Heart left ventricle (tissue), 16 donors: ENCODE data around the gene KLRG1. TPM values are rescaled to one million over a fixed set of nuclear protein-coding genes. Genes with fewer than 3 reads are reported as not detected.

Experiments
- ATAC-seq, 4 donors: fragments of 200-7000 bp; cut with Tn5 transposase; one replicate each; pipeline ENCODE4 v1.9.1; 2020 to 2022; ENCODE audit warnings: moderate library complexity in 4 of 4, mild to moderate bottlenecking in 3 of 4, moderate number of reproducible peaks in 1 of 4
- DNase-seq, 5 donors: peaks; one replicate each; pipeline ENCODE4 v3.0.0-alpha.2; 2020
- H3K27ac ChIP-seq, 12 donors: fragments of 200-600 bp; sonication (generic) in 4 of 12; one replicate each; pipeline versions ENCODE4 v1.5.0 to v1.8.0; 2016 to 2022; ENCODE audit warnings: mild to moderate bottlenecking in 2 of 12
- H3K27me3 ChIP-seq, 9 donors: fragments of 200-600 bp; sonication (generic) in 2 of 9; one replicate each; pipeline versions ENCODE4 v1.5.1 to v1.8.0; 2016 to 2022; ENCODE audit warnings: mild to moderate bottlenecking in 3 of 9
- H3K36me3 ChIP-seq, 9 donors: fragments of 200-600 bp; sonication (generic) in 2 of 9; one replicate each; pipeline versions ENCODE4 v1.5.0 to v1.8.0; 2018 to 2022; ENCODE audit warnings: mild to moderate bottlenecking in 2 of 9
- H3K4me1 ChIP-seq, 12 donors: fragments of 200-600 bp; sonication (generic) in 4 of 12; one replicate each; pipeline versions ENCODE4 v1.5.0 to v1.8.0; 2016 to 2022; ENCODE audit warnings: mild to moderate bottlenecking in 3 of 12
- H3K4me3 ChIP-seq, 12 donors: fragments of 200-600 bp; sonication (generic) in 4 of 12; one replicate each; pipeline versions ENCODE4 v1.5.0 to v1.8.0; 2017 to 2022; ENCODE audit warnings: mild to moderate bottlenecking in 9 of 12, moderate library complexity in 4 of 12
- H3K9me3 ChIP-seq, 12 donors: fragments of 200-600 bp; sonication (generic) in 4 of 12; one replicate each; pipeline versions ENCODE4 v1.5.0 to v1.8.0; 2016 to 2022; ENCODE audit warnings: mild to moderate bottlenecking in 1 of 12
- CTCF ChIP-seq, 12 donors: fragments of 200-600 bp; sonication (generic) in 4 of 12; IDR thresholded peaks; one replicate each; pipeline versions ENCODE4 v1.5.0 to v1.8.0; 2018 to 2022; ENCODE audit warnings: antibody characterized with exemption in 12 of 12, mild to moderate bottlenecking in 5 of 12
- POLR2A ChIP-seq, 2 donors: fragments of 450-650 bp; IDR thresholded peaks; one replicate each; pipeline ENCODE4 v1.6.1; 2017; ENCODE audit warnings: antibody characterized with exemption in 2 of 2, mild to moderate bottlenecking in 2 of 2, moderate library complexity in 2 of 2
- WGBS, 4 donors: extraction: QIAGEN DNeasy Blood & Tissue Kit in 2 of 4; methylation state at CpG; one replicate each; pipeline versions ENCODE4 v1.1.5 to v1.1.7; 2013 to 2018; 5-methylcytosine and 5-hydroxymethylcytosine counted together
- intact Hi-C, 10 donors: fragments of 100-400 bp; cut with DNase I; formaldehyde crosslinking; loops; one replicate each; pipeline versions ENCODE4 v1.11.1 to v1.14.2; 2022
- polyA plus RNA-seq, 2 donors: library from polyadenylated mRNA; stranded (reverse); fragments of 200-250 nt; gene quantifications; one replicate each; pipeline ENCODE4 v1.2.3, GENCODE V29; 2013
- total RNA-seq, 9 donors: library from RNA; depleted of rRNA in 2 of 9; stranded (reverse); fragments of >200 nt in 2 of 9; fragmentation: NEBNext Ultra II Directional in 3 of 9; extraction: Animal tissue kit (Norgen Biotek cat#: 25700) in 3 of 9; gene quantifications; one replicate each; pipeline versions ENCODE4 v1.1.0 to v1.2.4, GENCODE V29; 2016 to 2023
- donor health status: ischemic (EF 13 %, LVEDD 7.1; RV severe dilation, severe dysfunction).
- donor health status: healthy with polysubstance abuse.
- donor health status: DM: no; HTN: yes; CAD: no.
- donor health status: DM: no; HTN: no; CAD: no.
- donor health status: ischemic (EF 25% LVEDD 6.9; RV normal size, moderate dysfunction).
- donor health status: ischemic (EF 25% LVEDD 5.7; RV mildly dilated, moderate dysfunction).
- donor health status: healthy.
- donor health status: DM: yes; HTN: yes; CAD: no.
- donor health status: ischemic (EF 35%, LVEDD 5.7; RV mildly dilated, moderate dysfunction).
- donor health status: nonischemic (EF 11% LVEDD 7.7; RV severe dilation, severe dysfunction).
- donor health status: DM: yes; HTN: yes; CAD: no.
- donor health status: PGD.
- donor health status: ischemic (EF 29% LVEDD 5.4; RV normal size, mild dysfunction).
- donor health status: nonischemic (EF 23%, LVEDD 6.1; RV moderate dilation, normal function).

Gene KLRG1
- total and polyA plus RNA-seq, 11 donors = 2.6 to 9.1 (median 4.1) TPM; not detected in 1

GRCh38 chr12:9039397-9039977 is 50.1 kb downstream of the KLRG1 start:
- Histone ChIP-seq H3K36me3 (no peaks in the 10 kb centered on the region), H3K4me1 (peaks cover 0 to 11% (median 4%) of the 10 kb centered on the region in 12 donors), H3K27me3 (no peaks in the 10 kb centered on the region), H3K9me3 (peaks cover 0 to 3% (median 0%) of the 10 kb centered on the region in 12 donors), H3K4me3 (no peak overlapping the region), H3K27ac (no peak overlapping the region)
- DNase-seq = no peak
- 7 to 15% (median 12%) methylated on average over 3 of the region's 3 CpGs for WGBS, 4 donors
- intact Hi-C loops = loop anchor here in 7 of 10 donors (1.0 to 10.0 kb wide), 7 partner anchors 87 to 495 kb away; partner anchors contain the start of genes CLEC4E (in 1 of the 7) and M6PR (in 1 of the 7)
- no peak for TF ChIP-seq POLR2A (IDR thresholded peaks at IDR 0.05)
- TF ChIP-seq CTCF (IDR thresholded peaks at IDR 0.05) = peak; percentile 64 to 84 (median 80)
- peak; percentile 51 to 75 (median 64) for ATAC-seq

GRCh38 chr12:9040484-9041186 is 51.3 kb downstream of the KLRG1 start:
- TF ChIP-seq POLR2A (IDR thresholded peaks at IDR 0.05) (no peak), CTCF (IDR thresholded peaks at IDR 0.05) (no peak)
- no peak for DNase-seq
- H3K4me1 ChIP-seq = peaks cover 0 to 11% (median 4%) of the 10 kb centered on the region in 12 donors
- peak overlapping the region in 1 of 12 donors; percentile 44 for H3K27ac ChIP-seq
- no peak for ATAC-seq
- no peak overlapping the region for H3K4me3 ChIP-seq
- no peaks in the 10 kb centered on the region for H3K36me3 ChIP-seq
- intact Hi-C loops = loop anchor here in 7 of 10 donors (2.0 to 10.0 kb wide), 8 partner anchors 90 to 496 kb away; partner anchors contain the start of genes CLEC4E (in 3 of the 7) and PHC1 (in 1 of the 7)
- no peaks in the 10 kb centered on the region for H3K27me3 ChIP-seq
- WGBS, 4 donors = 78 to 88% (median 84%) methylated on average over 5 of the region's 5 CpGs
- H3K9me3 ChIP-seq = no peaks in the 10 kb centered on the region

- ATAC-seq (peak; percentile 70 to 93 (median 88)), DNase-seq (peak in 3 of 5 donors; percentile 24 to 33 (median 27))
- Histone ChIP-seq H3K4me3 (no peak overlapping the region), H3K27me3 (no peaks in the 10 kb centered on the region), H3K27ac (peak overlapping the region in 2 of 12 donors; percentile 33 to 44), H3K4me1 (peaks cover 0 to 11% (median 4%) of the 10 kb centered on the region in 12 donors), H3K9me3 (no peaks in the 10 kb centered on the region), H3K36me3 (no peaks in the 10 kb centered on the region)
- 43 to 54% (median 47%) methylated on average over 1 of the region's 1 CpG for WGBS, 4 donors
- intact Hi-C loops = loop anchor here in 7 of 10 donors (2.0 to 10.0 kb wide), 8 partner anchors 91 to 497 kb away; partner anchors contain the start of genes CLEC4E (in 3 of the 7) and PHC1 (in 1 of the 7)
- no peak for TF ChIP-seq CTCF (IDR thresholded peaks at IDR 0.05)
- TF ChIP-seq POLR2A (IDR thresholded peaks at IDR 0.05) = no peak
Measured at GRCh38 chr12:9041321-9041720, 52.0 kb downstream of the KLRG1 start.

GRCh38 chr12:9043766-9044165 is 54.4 kb downstream of the KLRG1 start:
- DNase-seq (no peak), ATAC-seq (no peak)
- no peaks in the 10 kb centered on the region for H3K27me3 ChIP-seq
- H3K36me3 ChIP-seq = no peaks in the 10 kb centered on the region
- H3K27ac ChIP-seq = no peak overlapping the region
- intact Hi-C loops = loop anchor here in 7 of 10 donors (5.0 to 10.0 kb wide), 7 partner anchors 129 to 499 kb away; partner anchors contain the start of genes CLEC4E (in 3 of the 7) and PHC1 (in 1 of the 7)
- H3K9me3 ChIP-seq = no peaks in the 10 kb centered on the region
- H3K4me3 ChIP-seq = no peak overlapping the region
- TF ChIP-seq CTCF (IDR thresholded peaks at IDR 0.05) = no peak
- no peak for TF ChIP-seq POLR2A (IDR thresholded peaks at IDR 0.05)
- 62 to 82% (median 77%) methylated on average over 2 of the region's 2 CpGs for WGBS, 4 donors
- peaks cover 0 to 11% (median 4%) of the 10 kb centered on the region in 12 donors for H3K4me1 ChIP-seq
